ENCODE results near the gene CDC42EP3.

DNA sequence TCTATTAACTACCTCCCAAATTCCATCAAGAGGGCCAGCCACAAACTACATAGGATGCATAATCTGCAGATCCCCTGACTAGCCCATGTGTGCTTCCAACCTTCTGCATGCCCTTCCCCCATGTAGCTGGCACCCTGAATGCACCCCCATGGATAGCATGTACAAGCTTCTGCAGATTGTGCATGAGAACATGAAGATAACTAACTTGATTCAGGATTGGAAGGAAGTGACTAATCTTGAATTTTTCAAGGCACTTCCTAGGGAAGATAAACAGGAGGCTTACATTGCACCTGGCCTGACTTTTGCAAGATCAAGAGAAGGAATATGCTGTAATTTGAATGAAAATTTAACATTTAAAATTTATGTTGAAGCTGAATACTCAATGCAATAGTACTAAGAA lies 66.7 kb downstream of the CDC42EP3 start:
- TF ChIP-seq POLR2A (IDR thresholded peaks at IDR 0.05; ENCODE audit: low read length) (no peak), GATA1 (IDR thresholded peaks at IDR 0.05; ENCODE audit: low read depth, low read length) (no peak)

All from erythroblast (primary cell).